H1 (cell line): ENCODE measurements around the gene CCDC141. TPM values are rescaled to one million over a fixed set of nuclear protein-coding genes. Genes with fewer than 3 reads are reported as not detected.

Experiments
- CTCF ChIA-PET: fragments of 300-600 bp; sonication (Branson Sonifier 250); formaldehyde crosslinking; loops from one replicate; lab custom pipeline; 2021; ENCODE audit not compliant: partially characterized antibody; lab: Charles Lee
- POLR2A ChIA-PET: fragments of 300-600 bp; sonication (Branson Sonifier 250); formaldehyde crosslinking; loops from one replicate; lab custom pipeline; 2021; ENCODE audit warnings: inconsistent platforms; ENCODE audit not compliant: partially characterized antibody; lab: Charles Lee
- DNase-seq, 2 experiments: peaks; one replicate each; pipeline versions ENCODE4 v3.0.0 to v3.0.0-alpha.2; 2010 to 2022; ENCODE audit warnings: low spot score in 2 of 2, low read depth in 1 of 2, mixed read lengths in 1 of 2
- FAIRE-seq: peaks from 2 replicates; lab custom pipeline; 2011; peaks lifted over from hg19 to GRCh38; lab: Jason Lieb, UNC
- H2AFZ ChIP-seq: 2 replicates; pipeline ENCODE4 v1.8.1; 2012; ENCODE audit warnings: low read length, inconsistent platforms
- H2AK5ac ChIP-seq: 2 replicates; pipeline ENCODE4 v1.6.1; 2013; ENCODE audit warnings: low read depth, low read length
- H2BK120ac ChIP-seq: replicated peaks from 2 replicates; pipeline ENCODE3; 2013; ENCODE audit warnings: low read depth, low read length, inconsistent platforms
- H2BK12ac ChIP-seq: 2 replicates; pipeline ENCODE4 v1.6.1; 2013; ENCODE audit warnings: low read depth, low read length
- H2BK15ac ChIP-seq: 2 replicates; pipeline ENCODE4 v1.6.1; 2013; ENCODE audit warnings: low read length
- H2BK20ac ChIP-seq: 2 replicates; pipeline ENCODE4 v1.6.1; 2013; ENCODE audit warnings: low read length
- H2BK5ac ChIP-seq: 2 replicates; pipeline ENCODE4 v1.6.1; 2013; ENCODE audit warnings: low read depth, low read length
- H3K14ac ChIP-seq: 2 replicates; pipeline ENCODE4 v1.6.1; 2013; ENCODE audit warnings: inconsistent platforms; ENCODE audit not compliant: insufficient read length
- H3K18ac ChIP-seq: 2 replicates; pipeline ENCODE4 v1.6.1; 2013; ENCODE audit warnings: low read length; ENCODE audit errors: extremely low read depth
- H3K23ac ChIP-seq: 2 replicates; pipeline ENCODE4 v1.6.1; 2013; ENCODE audit warnings: inconsistent platforms; ENCODE audit not compliant: insufficient read length
- H3K23me2 ChIP-seq: 2 replicates; pipeline ENCODE4 v1.6.1; 2013; ENCODE audit warnings: low read depth, low read length
- H3K27ac ChIP-seq: 2 replicates; pipeline ENCODE4 v1.6.1; 2011; ENCODE audit warnings: low read depth, low read length, inconsistent platforms
- H3K27me3 ChIP-seq, 4 experiments: replicated peaks in 1 of 4; 1 replicate in 1 of 4; 2 replicates in 3 of 4; pipeline versions ENCODE4 v1.6.1 to v1.8.1; 2011 to 2013; ENCODE audit warnings: low read length in 3 of 4, mild to moderate bottlenecking in 3 of 4, inconsistent platforms in 2 of 4, mixed read lengths in 2 of 4, moderate library complexity in 1 of 4; ENCODE audit not compliant: control insufficient read depth in 3 of 4, insufficient read depth in 3 of 4; ENCODE audit errors: extremely low read depth in 1 of 4
- H3K36me3 ChIP-seq, 4 experiments: 2 replicates each; pipeline versions ENCODE4 v1.6.1 to v1.8.1; 2011 to 2013; ENCODE audit warnings: mild to moderate bottlenecking in 4 of 4, low read length in 3 of 4, moderate library complexity in 2 of 4, control low read depth in 1 of 4, inconsistent platforms in 1 of 4; ENCODE audit not compliant: insufficient read depth in 4 of 4, control insufficient read depth in 2 of 4
- H3K4ac ChIP-seq: replicated peaks from 2 replicates; pipeline ENCODE3; 2013; ENCODE audit warnings: low read length, low read depth, mixed read lengths, inconsistent platforms; ENCODE audit not compliant: insufficient read length
- H3K4me1 ChIP-seq, 4 experiments: replicated peaks in 1 of 4; 1 replicate in 1 of 4; 2 replicates in 3 of 4; pipeline versions ENCODE4 v1.6.1 to v1.8.1; 2011 to 2013; ENCODE audit warnings: low read length in 3 of 4, inconsistent platforms in 2 of 4, mixed read lengths in 1 of 4; ENCODE audit not compliant: insufficient read depth in 4 of 4, control insufficient read depth in 3 of 4
- H3K4me2 ChIP-seq, 2 experiments: 2 replicates each; pipeline versions ENCODE4 v1.6.1 to v1.8.1; 2011 to 2013; ENCODE audit warnings: low read depth in 2 of 2, low read length in 2 of 2, control low read depth in 1 of 2, inconsistent platforms in 1 of 2, mild to moderate bottlenecking in 1 of 2; ENCODE audit not compliant: insufficient read depth in 1 of 2
- H3K4me3 ChIP-seq, 4 experiments: fragments of 200-600, 300-600 bp in 1 of 4; sonication (generic), shearing (Covaris generic), sonication (Bioruptor Twin) in 1 of 4; 2 replicates each; pipeline versions ENCODE4 v1.5.1 to v1.8.1; 2011 to 2016; ENCODE audit warnings: low read length in 4 of 4, low read depth in 3 of 4, control low read depth in 2 of 4, inconsistent platforms in 2 of 4, mild to moderate bottlenecking in 2 of 4, mixed read lengths in 1 of 4, moderate library complexity in 1 of 4; ENCODE audit not compliant: insufficient read depth in 2 of 4; ENCODE audit errors: extremely low read depth in 1 of 4
- H3K56ac ChIP-seq: replicated peaks from 2 replicates; pipeline ENCODE3; 2013; ENCODE audit warnings: low read depth, mild to moderate bottlenecking, mixed read lengths, low read length, inconsistent platforms; ENCODE audit not compliant: insufficient read length
- H3K79me1 ChIP-seq: 2 replicates; pipeline ENCODE4 v1.6.1; 2013; ENCODE audit warnings: low read depth, low read length, control low read depth
- H3K79me2 ChIP-seq, 2 experiments: 2 replicates each; pipeline versions ENCODE4 v1.6.1 to v1.8.1; 2012 to 2013; ENCODE audit warnings: low read length in 2 of 2, mild to moderate bottlenecking in 2 of 2, inconsistent platforms in 1 of 2; ENCODE audit not compliant: insufficient read depth in 2 of 2, control insufficient read depth in 1 of 2
- H3K9ac ChIP-seq, 4 experiments: replicated peaks in 1 of 4; 1 replicate in 1 of 4; 2 replicates in 3 of 4; pipeline versions ENCODE4 v1.6.1 to v1.8.1; 2011 to 2013; ENCODE audit warnings: low read depth in 3 of 4, low read length in 3 of 4, control low read depth in 2 of 4, mild to moderate bottlenecking in 2 of 4, moderate library complexity in 2 of 4, inconsistent platforms in 1 of 4; ENCODE audit errors: extremely low read depth in 1 of 4
- H3K9me3 ChIP-seq, 2 experiments: 2 replicates each; pipeline versions ENCODE4 v1.6.1 to v1.8.1; 2012 to 2013; ENCODE audit warnings: mild to moderate bottlenecking in 2 of 2, moderate library complexity in 2 of 2, control low read depth in 1 of 2, inconsistent platforms in 1 of 2, low read depth in 1 of 2, low read length in 1 of 2, mixed read lengths in 1 of 2; ENCODE audit not compliant: insufficient read depth in 2 of 2
- H4K20me1 ChIP-seq, 2 experiments: replicated peaks in 1 of 2; 2 replicates each; pipeline versions ENCODE3 to v1.8.1; 2011 to 2013; ENCODE audit warnings: inconsistent platforms in 2 of 2, low read length in 2 of 2, mild to moderate bottlenecking in 1 of 2; ENCODE audit not compliant: insufficient read depth in 2 of 2, control insufficient read depth in 1 of 2
- H4K5ac ChIP-seq: 2 replicates; pipeline ENCODE4 v1.6.1; 2013; ENCODE audit warnings: low read length, low read depth, mixed read lengths, inconsistent platforms; ENCODE audit not compliant: insufficient read length
- H4K8ac ChIP-seq: 2 replicates; pipeline ENCODE4 v1.8.0; 2013; ENCODE audit warnings: mild to moderate bottlenecking, moderate library complexity, low read length, inconsistent platforms; ENCODE audit not compliant: insufficient read depth; ENCODE audit errors: extremely low read depth
- H4K91ac ChIP-seq: replicated peaks from 2 replicates; pipeline ENCODE3; 2013; ENCODE audit warnings: low read length, mixed read lengths, inconsistent platforms; ENCODE audit not compliant: insufficient read length
- ATF3 ChIP-seq: IDR thresholded peaks from 2 replicates; pipeline ENCODE4 v1.6.1; 2011; ENCODE audit warnings: low read depth, mild to moderate bottlenecking, low read length; ENCODE audit not compliant: insufficient read depth
- BACH1 ChIP-seq: IDR thresholded peaks from 2 replicates; pipeline ENCODE4 v1.6.1; 2012; ENCODE audit warnings: low read length, improper control_type of control experiment
- CBX5 ChIP-seq: fragments of 300-800, 300-1000 bp; sonication (generic); IDR thresholded peaks from 2 replicates; pipeline ENCODE4 v1.7.1; 2016; ENCODE audit warnings: antibody characterized with exemption, low read length, low read depth
- CREB1 ChIP-seq: IDR thresholded peaks from 2 replicates; pipeline ENCODE4 v1.6.1; 2012; ENCODE audit warnings: inconsistent platforms
- EP300 ChIP-seq, 2 experiments: IDR thresholded peaks; 1 replicate in 1 of 2; 2 replicates in 1 of 2; pipeline ENCODE4 v1.6.1; 2011 to 2012; ENCODE audit warnings: low read depth in 2 of 2, low read length in 2 of 2, mild to moderate bottlenecking in 2 of 2, borderline replicate concordance in 1 of 2, inconsistent platforms in 1 of 2, moderate library complexity in 1 of 2
- HDAC2 ChIP-seq, 2 experiments: fragments of 300-600 bp in 1 of 2; sonication (generic) in 1 of 2; IDR thresholded peaks; 2 replicates each; pipeline ENCODE4 v1.6.1; 2011 to 2012; ENCODE audit warnings: low read depth in 2 of 2, low read length in 2 of 2, mild to moderate bottlenecking in 2 of 2, moderate library complexity in 2 of 2, borderline replicate concordance in 1 of 2, inconsistent platforms in 1 of 2
- NANOG ChIP-seq: IDR thresholded peaks from 2 replicates; pipeline ENCODE4 v1.6.1; 2011; ENCODE audit warnings: low read length, low read depth, mild to moderate bottlenecking, inconsistent platforms; ENCODE audit not compliant: insufficient read depth, poor library complexity, severe bottlenecking
- PHF8 ChIP-seq: fragments of 200-600 bp; sonication (generic); conservative IDR thresholded peaks from 2 replicates; pipeline ENCODE4 v1.7.1; 2012; ENCODE audit warnings: low read depth, mild to moderate bottlenecking, inconsistent platforms, low read length, moderate library complexity
- POLR2A ChIP-seq, 2 experiments: IDR thresholded peaks; 1 replicate in 1 of 2; 2 replicates in 1 of 2; pipeline ENCODE4 v1.6.1; 2011; ENCODE audit warnings: low read depth in 2 of 2, low read length in 2 of 2, mild to moderate bottlenecking in 2 of 2; ENCODE audit errors: control extremely low read depth in 1 of 2
- RNF2 ChIP-seq: fragments of 200-900, 300-1000 bp; sonication (generic); IDR thresholded peaks from 2 replicates; pipeline ENCODE4 v1.7.1; 2016; ENCODE audit warnings: borderline replicate concordance, low read depth, mild to moderate bottlenecking, antibody characterized with exemption, low read length; ENCODE audit not compliant: poor library complexity, severe bottlenecking; ENCODE audit errors: missing control alignments
- SIX5 ChIP-seq: IDR thresholded peaks from 2 replicates; pipeline ENCODE4 v1.6.1; 2011; ENCODE audit warnings: mild to moderate bottlenecking, low read depth, low read length
- SUZ12 ChIP-seq: fragments of 200-600 bp; sonication (generic); IDR thresholded peaks from 2 replicates; pipeline ENCODE4 v1.6.1; 2012; ENCODE audit warnings: mild to moderate bottlenecking, inconsistent platforms, low read length, moderate library complexity, mixed read lengths
- TBP ChIP-seq: IDR thresholded peaks from 2 replicates; pipeline ENCODE4 v1.6.1; 2011; ENCODE audit warnings: low read depth, low read length, improper control_type of control experiment
- TEAD4 ChIP-seq: IDR thresholded peaks from 2 replicates; pipeline ENCODE4 v1.6.1; 2012; ENCODE audit warnings: low read depth, low read length, inconsistent platforms, mixed read lengths
- WGBS, 2 experiments: shearing (Covaris generic) in 1 of 2; methylation state at CpG; one replicate each; pipeline versions ENCODE4 v1.1.6 to v1.1.7; 2013 to 2015; ENCODE audit warnings: low lambda C conversion rate in 2 of 2, mixed read lengths in 2 of 2, inconsistent platforms in 1 of 2, low coverage in 1 of 2, missing lambda C conversion rate in 1 of 2; ENCODE audit not compliant: insufficient replicate concordance in 2 of 2, insufficient coverage in 1 of 2, insufficient read length in 1 of 2; ENCODE audit errors: extremely low coverage in 1 of 2, missing lambda C conversion rate in 1 of 2; 5-methylcytosine and 5-hydroxymethylcytosine counted together
- polyA plus RNA-seq, 7 experiments: library from polyadenylated mRNA; depleted of rRNA in 3 of 7; stranded (reverse) in 5 of 7; unstranded in 2 of 7; fragments of >200 nt in 5 of 7; fragments of 200-250 nt in 2 of 7; gene quantifications; 1 replicate in 5 of 7; 2 replicates in 1 of 7; 4 replicates in 1 of 7; pipeline versions ENCODE4 v1.2.1 to v1.2.3, GENCODE V29; 2011 to 2013; ENCODE audit warnings: missing spikeins in 2 of 7, mixed read lengths in 2 of 7
- total RNA-seq: library from RNA; stranded (reverse); fragmentation: NEBNext Ultra II Directional; extraction: Animal tissue kit (Norgen Biotek cat#: 25700); gene quantifications from 2 replicates; pipeline ENCODE4 v1.2.1, GENCODE V29; 2021

The CCDC141 gene
- total and polyA plus RNA-seq, 2 of the 8 experiments (the other 6 are each of a cell fraction or from before 2014, with no cell fraction given), result 0.56 to 21.6 TPM

GRCh38 chr2:178949584-178949983 is 100.4 kb downstream of the CCDC141 start:
- no peak overlapping the region for H3K4me2 ChIP-seq
- no peak overlapping the region for H2AFZ ChIP-seq
- H3K23ac ChIP-seq, result no peak overlapping the region
- ChIA-PET POLR2A (no interaction called here), CTCF (no interaction called here)
- no peak overlapping the region for H3K4ac ChIP-seq
- no peak overlapping the region for H3K56ac ChIP-seq
- no peak overlapping the region for H2BK20ac ChIP-seq
- no peak overlapping the region for H2BK5ac ChIP-seq
- no peaks in the 10 kb centered on the region for H3K79me2 ChIP-seq
- no peaks in the 10 kb centered on the region for H3K23me2 ChIP-seq
- H3K27me3 ChIP-seq, result no peaks in the 10 kb centered on the region
- H4K8ac ChIP-seq, result no peak overlapping the region
- no peaks in the 10 kb centered on the region for H3K4me1 ChIP-seq
- no peaks in the 10 kb centered on the region for H3K79me1 ChIP-seq
- no peak for FAIRE-seq
- H2BK12ac ChIP-seq, result no peak overlapping the region
- H3K36me3 ChIP-seq, result no peaks in the 10 kb centered on the region
- H3K9me3 ChIP-seq, result 0 out of 4 replicates have a peak, but pooled peaks cover 0 to 3% of the 10 kb centered on the region in 2 experiments
- no peak overlapping the region for H2AK5ac ChIP-seq
- WGBS, 2 experiments, result 83% methylated on average over 4 of the region's 4 CpGs; no CpG with 5 or more reads in 1 of the 2 experiments
- H3K14ac ChIP-seq, result no peak overlapping the region
- H2BK15ac ChIP-seq, result no peak overlapping the region
- no peak overlapping the region for H3K4me3 ChIP-seq
- H3K18ac ChIP-seq, result no peak overlapping the region
- no peak for DNase-seq
- no peak overlapping the region for H3K27ac ChIP-seq
- no peak overlapping the region for H4K91ac ChIP-seq
- no peak overlapping the region for H3K9ac ChIP-seq
- H4K5ac ChIP-seq, result no peak overlapping the region
- H2BK120ac ChIP-seq, result no peak overlapping the region
- H4K20me1 ChIP-seq, result no peaks in the 10 kb centered on the region
- no peak for TF ChIP-seq CBX5
- no peak for TF ChIP-seq TEAD4
- no peak for TF ChIP-seq TBP
- TF ChIP-seq HDAC2 (IDR thresholded peaks at IDR 0.05; ENCODE audit: borderline replicate concordance in 1 of 2, low read depth in 2 of 2, low read length in 2 of 2), result no peak
- TF ChIP-seq BACH1, result no peak
- no peak for TF ChIP-seq SUZ12
- TF ChIP-seq SIX5, result no peak
- no peak for TF ChIP-seq RNF2
- no peak for TF ChIP-seq PHF8
- no peak for TF ChIP-seq POLR2A (IDR thresholded peaks at IDR 0.05; ENCODE audit: control extremely low read depth in 1 of 2, low read depth in 2 of 2, low read length in 2 of 2)
- no peak for TF ChIP-seq ATF3
- TF ChIP-seq CREB1, result no peak
- TF ChIP-seq NANOG, result no peak
- no peak for TF ChIP-seq EP300 (IDR thresholded peaks at IDR 0.05; ENCODE audit: borderline replicate concordance in 1 of 2, low read depth in 2 of 2, low read length in 2 of 2)
